Erythroblast (primary cell): ENCODE measurements around the gene CA12.
"Not testable (repeated sequence)": the region's sequence is repeated elsewhere in the genome, so short reads cannot be mapped to it uniquely, and the experiment has no call there.

Source experiments
- DNase-seq, 2 experiments: peaks; one replicate each; lab custom pipeline; 2025; lab: John Stamatoyannopoulos, UW
- GATA1 ChIP-seq: IDR thresholded peaks from 2 replicates; pipeline ENCODE4 v1.6.1; 2011; ENCODE audit warnings: low read depth, mild to moderate bottlenecking, control low read depth, low read length, moderate library complexity
- POLR2A ChIP-seq: IDR thresholded peaks from 2 replicates; pipeline ENCODE4 v1.6.1; 2011; ENCODE audit warnings: mild to moderate bottlenecking, low read length

CA12 gene

GRCh38 chr15:63349621-63350020 is 32.0 kb downstream of the CA12 start:
- TF ChIP-seq POLR2A (no peak), GATA1 (no peak)
- DNase-seq, result no peak

GRCh38 chr15:63349156-63349555 is 32.5 kb downstream of the CA12 start:
- no peak for TF ChIP-seq GATA1
- TF ChIP-seq POLR2A, result no peak
- no peak for DNase-seq

GRCh38 chr15:63348392-63348791 is 33.3 kb downstream of the CA12 start:
- TF ChIP-seq POLR2A (no peak), GATA1 (no peak)
- no peak for DNase-seq

GRCh38 chr15:63347074-63347857 is 34.4 kb downstream of the CA12 start:
- no peak for TF ChIP-seq POLR2A
- no peak for TF ChIP-seq GATA1
- no peak for DNase-seq

- no peak for DNase-seq
- TF ChIP-seq POLR2A (no peak), GATA1 (no peak)
Observed at GRCh38 chr15:63345391-63345752, 36.3 kb downstream of the CA12 start.

- TF ChIP-seq GATA1 (no peak), POLR2A (no peak)
- peak; percentile 81 to 83 for DNase-seq
Observed at GRCh38 chr15:63344731-63345390, 36.8 kb downstream of the CA12 start.

- not testable (repeated sequence) for DNase-seq
Observed at GRCh38 chr15:63342996-63343562, 38.6 kb downstream of the CA12 start.

- no peak for DNase-seq
- no peak for TF ChIP-seq GATA1
- no peak for TF ChIP-seq POLR2A
Observed at GRCh38 chr15:63341898-63342297, 39.7 kb downstream of the CA12 start.

- TF ChIP-seq POLR2A (no peak), GATA1 (no peak)
- DNase-seq, result no peak
Observed at GRCh38 chr15:63340878-63341277, 40.8 kb downstream of the CA12 start.

- no peak for DNase-seq
- TF ChIP-seq GATA1 (no peak), POLR2A (no peak)
Observed at GRCh38 chr15:63340353-63340752, 41.3 kb downstream of the CA12 start.

GRCh38 chr15:63339836-63340235 is 41.8 kb downstream of the CA12 start:
- no peak for TF ChIP-seq POLR2A
- no peak for TF ChIP-seq GATA1
- no peak for DNase-seq

- no peak for DNase-seq
- TF ChIP-seq GATA1 (no peak), POLR2A (no peak)
Observed at GRCh38 chr15:63339006-63339766, 42.5 kb downstream of the CA12 start.

GRCh38 chr15:63338170-63338569 is 43.5 kb downstream of the CA12 start:
- TF ChIP-seq GATA1 (no peak), POLR2A (no peak)
- DNase-seq, result no peak

GRCh38 chr15:63337046-63337445 is 44.6 kb downstream of the CA12 start:
- TF ChIP-seq GATA1, result no peak
- TF ChIP-seq POLR2A, result no peak
- DNase-seq, result no peak
